ENCODE results near the gene AATF. TPM values are rescaled to one million over a fixed set of nuclear protein-coding genes. Genes with fewer than 3 reads are reported as not detected.

Gene AATF
- total RNA-seq, 3 donors from 2014 or later: 34.4 to 47.2 (median 40.0) TPM

- no peaks in the 10 kb centered on the region for H3K4me1 ChIP-seq
- intact Hi-C loops (cut with DNase I; ENCODE audit: low total_unique reads): no loop called here
- DNase-seq (ENCODE audit: low spot score in 2 of 2): no peak
- no peaks in the 10 kb centered on the region for H3K9me3 ChIP-seq
- TF ChIP-seq, protein P1, sequence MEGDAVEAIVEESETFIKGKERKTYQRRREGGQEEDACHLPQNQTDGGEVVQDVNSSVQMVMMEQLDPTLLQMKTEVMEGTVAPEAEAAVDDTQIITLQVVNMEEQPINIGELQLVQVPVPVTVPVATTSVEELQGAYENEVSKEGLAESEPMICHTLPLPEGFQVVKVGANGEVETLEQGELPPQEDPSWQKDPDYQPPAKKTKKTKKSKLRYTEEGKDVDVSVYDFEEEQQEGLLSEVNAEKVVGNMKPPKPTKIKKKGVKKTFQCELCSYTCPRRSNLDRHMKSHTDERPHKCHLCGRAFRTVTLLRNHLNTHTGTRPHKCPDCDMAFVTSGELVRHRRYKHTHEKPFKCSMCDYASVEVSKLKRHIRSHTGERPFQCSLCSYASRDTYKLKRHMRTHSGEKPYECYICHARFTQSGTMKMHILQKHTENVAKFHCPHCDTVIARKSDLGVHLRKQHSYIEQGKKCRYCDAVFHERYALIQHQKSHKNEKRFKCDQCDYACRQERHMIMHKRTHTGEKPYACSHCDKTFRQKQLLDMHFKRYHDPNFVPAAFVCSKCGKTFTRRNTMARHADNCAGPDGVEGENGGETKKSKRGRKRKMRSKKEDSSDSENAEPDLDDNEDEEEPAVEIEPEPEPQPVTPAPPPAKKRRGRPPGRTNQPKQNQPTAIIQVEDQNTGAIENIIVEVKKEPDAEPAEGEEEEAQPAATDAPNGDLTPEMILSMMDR (IDR thresholded peaks at IDR 0.05): no peak
- TF ChIP-seq POLR2A (IDR thresholded peaks at IDR 0.05) (no peak), POLR2AphosphoS5 (IDR thresholded peaks at IDR 0.05) (no peak)
- no peak overlapping the region for H3K4me3 ChIP-seq
- no peak overlapping the region for H3K27ac ChIP-seq
- no peaks in the 10 kb centered on the region for H3K36me3 ChIP-seq
- no peaks in the 10 kb centered on the region for H3K27me3 ChIP-seq
Measured at GRCh38 chr17:37037590-37038155, 88.9 kb downstream of the AATF start.

DNA sequence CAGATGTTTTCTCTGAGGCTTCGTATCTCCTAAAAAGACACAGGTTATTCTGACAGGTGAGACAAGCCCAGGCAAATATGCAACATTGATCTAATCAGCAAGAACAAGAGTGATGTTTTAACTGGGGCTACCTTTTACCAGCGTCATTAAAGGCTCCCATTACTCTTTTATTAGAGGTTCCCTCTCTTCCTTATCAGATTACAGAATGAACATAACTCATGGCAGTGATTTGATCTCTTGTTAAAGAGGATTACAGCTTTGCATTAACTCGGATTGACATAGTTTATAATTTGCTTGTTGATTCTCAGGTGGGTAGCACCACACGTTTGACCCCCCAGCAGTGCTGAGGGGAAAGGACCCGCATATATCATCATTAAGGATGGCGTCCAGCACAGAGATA, 90.5 kb downstream of the AATF start:
- no peak for DNase-seq (ENCODE audit: low spot score in 2 of 2)
- intact Hi-C loops (cut with DNase I; ENCODE audit: low total_unique reads): no loop called here
- Histone ChIP-seq H3K4me1 (no peaks in the 10 kb centered on the region), H3K27ac (no peak overlapping the region), H3K27me3 (no peaks in the 10 kb centered on the region), H3K36me3 (no peaks in the 10 kb centered on the region), H3K4me3 (no peak overlapping the region), H3K9me3 (no peaks in the 10 kb centered on the region)
- TF ChIP-seq, protein P1 (IDR thresholded peaks at IDR 0.05): no peak
- TF ChIP-seq POLR2AphosphoS5 (IDR thresholded peaks at IDR 0.05) (no peak), POLR2A (IDR thresholded peaks at IDR 0.05) (no peak)

GRCh38 chr17:37041932-37042331, 93.2 kb downstream of the AATF start:
- Histone ChIP-seq H3K27ac (no peak overlapping the region), H3K4me1 (no peaks in the 10 kb centered on the region), H3K36me3 (no peaks in the 10 kb centered on the region), H3K4me3 (no peak overlapping the region), H3K9me3 (no peaks in the 10 kb centered on the region), H3K27me3 (no peaks in the 10 kb centered on the region)
- intact Hi-C loops (cut with DNase I; ENCODE audit: low total_unique reads): loop anchor here (10.0 kb wide), 1 partner anchor 417 kb away; no protein-coding TSS in a partner anchor
- TF ChIP-seq, protein P1 (IDR thresholded peaks at IDR 0.05): no peak
- no peak for TF ChIP-seq POLR2AphosphoS5 (IDR thresholded peaks at IDR 0.05)
- no peak for TF ChIP-seq POLR2A (IDR thresholded peaks at IDR 0.05)
- DNase-seq (ENCODE audit: low spot score in 2 of 2): no peak

GRCh38 chr17:37043201-37043600, 94.4 kb downstream of the AATF start:
- Histone ChIP-seq H3K4me1 (no peaks in the 10 kb centered on the region), H3K27ac (no peak overlapping the region), H3K9me3 (no peaks in the 10 kb centered on the region), H3K4me3 (no peak overlapping the region), H3K36me3 (no peaks in the 10 kb centered on the region), H3K27me3 (no peaks in the 10 kb centered on the region)
- intact Hi-C loops (cut with DNase I; ENCODE audit: low total_unique reads): loop anchor here (10.0 kb wide), 1 partner anchor 418 kb away; no protein-coding TSS in a partner anchor
- TF ChIP-seq POLR2A (IDR thresholded peaks at IDR 0.05): no peak
- TF ChIP-seq, protein P1 (IDR thresholded peaks at IDR 0.05): no peak
- TF ChIP-seq POLR2AphosphoS5 (IDR thresholded peaks at IDR 0.05): no peak
- DNase-seq (ENCODE audit: low spot score in 2 of 2): no peak

DNA sequence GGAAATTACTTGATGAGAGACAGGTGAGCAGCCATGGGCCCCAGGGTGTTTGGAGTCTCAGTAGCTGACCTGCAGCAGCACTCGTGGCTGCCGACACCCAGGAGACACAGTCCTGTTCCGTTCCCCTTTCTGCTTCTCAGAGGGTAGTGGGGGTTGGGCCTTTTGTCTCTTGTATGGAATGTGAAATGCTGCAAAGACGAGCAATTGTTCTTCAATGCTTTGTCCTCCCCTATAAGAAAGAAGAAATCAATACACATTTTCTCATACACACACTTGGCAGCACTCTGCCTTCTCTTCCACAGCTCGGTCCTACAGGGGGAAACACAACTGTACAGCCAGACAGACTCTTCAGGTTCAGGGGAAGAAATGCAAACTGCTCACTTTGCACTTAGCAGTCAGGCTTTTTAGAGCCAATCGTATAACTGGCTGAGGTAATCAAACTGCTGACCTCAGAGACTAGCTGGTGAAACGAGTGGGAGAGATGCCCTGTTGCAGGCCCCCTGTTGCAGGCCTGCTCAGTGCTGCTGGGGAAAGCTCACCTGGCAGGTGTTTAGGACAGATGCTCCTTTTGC, 96.7 kb downstream of the AATF start:
- Histone ChIP-seq H3K36me3 (no peaks in the 10 kb centered on the region), H3K4me1 (no peaks in the 10 kb centered on the region), H3K4me3 (no peak overlapping the region), H3K27ac (no peak overlapping the region), H3K27me3 (no peaks in the 10 kb centered on the region), H3K9me3 (no peaks in the 10 kb centered on the region)
- intact Hi-C loops (cut with DNase I; ENCODE audit: low total_unique reads): loop anchor here (10.0 kb wide), 1 partner anchor 421 kb away; no protein-coding TSS in a partner anchor
- no peak for DNase-seq (ENCODE audit: low spot score in 2 of 2)
- TF ChIP-seq, protein P1 (IDR thresholded peaks at IDR 0.05): no peak
- no peak for TF ChIP-seq POLR2AphosphoS5 (IDR thresholded peaks at IDR 0.05)
- no peak for TF ChIP-seq POLR2A (IDR thresholded peaks at IDR 0.05)

Measured in breast epithelium (tissue), 4 donors.